ENCODE results near the gene COMMD1.
A peak's percentile ranks its signal among the peaks of the same experiment; 100 is the strongest.

The COMMD1 gene

DNA sequence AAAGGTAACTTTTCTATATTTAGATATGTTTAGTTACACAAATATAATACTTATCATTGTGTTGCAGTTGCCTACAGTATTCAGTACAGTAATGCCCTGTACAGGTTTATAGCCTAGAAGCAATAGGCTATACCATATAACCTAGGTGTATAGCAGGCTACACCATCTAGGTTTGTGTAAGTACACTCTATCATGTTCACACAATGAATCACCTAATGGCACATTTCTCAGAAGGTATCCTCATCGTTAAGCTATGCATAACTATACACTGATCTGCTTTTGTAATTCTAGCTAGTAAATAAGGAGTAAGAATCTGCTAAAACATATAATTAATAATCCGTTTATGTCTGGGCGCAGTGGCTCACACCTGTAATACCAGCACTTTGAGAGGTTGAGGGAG is 102.1 kb downstream of the COMMD1 start:
- Histone ChIP-seq H3K4me3 (ENCODE audit: low read depth, low read length) (no peak overlapping the region), H3K27me3 (replicated peaks) (no peaks in the 10 kb centered on the region), H3K36me3 (replicated peaks) (no peaks in the 10 kb centered on the region), H3K27ac (no peak overlapping the region)
- in situ Hi-C loops (cut with HindIII; ENCODE audit: low pct_ligation_motif_present, low sequenced_read_pairs) = no loop called here
- no peak for TF ChIP-seq CTCF (IDR thresholded peaks at IDR 0.05; ENCODE audit: low read depth, low read length, missing control alignments)
- DNase-seq = no peak

DNA sequence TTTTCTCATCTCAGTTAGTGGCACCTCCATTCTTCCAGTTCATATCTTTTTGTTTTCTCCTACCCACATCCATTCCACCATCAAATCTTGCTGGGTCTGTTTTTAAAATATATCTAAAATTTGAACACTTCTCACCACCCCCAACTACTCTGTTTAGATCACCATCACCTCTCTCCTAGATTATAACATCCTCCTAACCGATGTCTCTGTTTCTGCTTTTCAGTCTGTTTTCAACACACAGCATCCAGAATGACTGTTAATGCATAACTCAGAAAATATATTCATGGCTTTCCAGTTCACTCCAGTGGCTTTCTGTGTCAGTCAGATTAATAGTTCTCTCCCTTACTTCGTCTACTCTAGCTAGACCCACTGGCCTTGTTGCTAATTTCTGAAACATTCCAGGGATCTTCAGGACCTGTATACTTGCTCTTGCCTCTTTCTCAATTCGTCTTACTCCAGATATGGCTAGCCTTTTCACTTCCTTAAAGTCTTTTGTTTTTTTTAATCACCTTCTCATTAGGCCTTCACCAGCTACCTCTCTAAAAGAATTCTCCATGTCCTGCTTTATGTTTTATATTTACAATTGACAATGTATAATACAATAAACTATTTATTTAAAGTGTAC is 105.3 kb downstream of the COMMD1 start:
- TF ChIP-seq CTCF (IDR thresholded peaks at IDR 0.05; ENCODE audit: low read depth, low read length, missing control alignments) = no peak
- no peaks in the 10 kb centered on the region for H3K36me3 ChIP-seq (replicated peaks)
- in situ Hi-C loops (cut with HindIII; ENCODE audit: low pct_ligation_motif_present, low sequenced_read_pairs) = no loop called here
- no peaks in the 10 kb centered on the region for H3K27me3 ChIP-seq (replicated peaks)
- H3K27ac ChIP-seq = no peak overlapping the region
- no peak overlapping the region for H3K4me3 ChIP-seq (ENCODE audit: low read depth, low read length)
- no peak for DNase-seq

DNA sequence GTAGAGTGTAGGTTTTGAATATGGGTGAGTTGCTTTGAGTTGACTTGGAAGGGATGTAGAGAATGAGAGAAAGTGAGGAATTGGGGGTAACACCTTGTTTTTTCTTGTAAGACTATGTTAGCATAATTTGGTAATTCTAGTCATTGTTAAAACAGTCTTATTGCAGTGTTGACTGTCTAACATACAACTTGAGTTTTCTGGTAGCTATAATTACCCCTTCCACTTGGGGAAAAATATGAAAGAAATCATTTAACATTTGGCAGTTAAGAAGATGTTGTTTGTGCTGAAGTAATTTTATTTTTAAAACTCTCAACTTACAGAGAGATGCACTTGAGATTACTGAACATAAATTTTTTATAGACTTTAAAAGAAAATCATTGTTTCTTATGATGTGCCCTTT is 108.2 kb downstream of the COMMD1 start:
- no peak for DNase-seq
- in situ Hi-C loops (cut with HindIII; ENCODE audit: low pct_ligation_motif_present, low sequenced_read_pairs) = no loop called here
- Histone ChIP-seq H3K27ac (no peak overlapping the region), H3K36me3 (replicated peaks) (no peaks in the 10 kb centered on the region), H3K4me3 (ENCODE audit: low read depth, low read length) (no peak overlapping the region), H3K27me3 (replicated peaks) (no peaks in the 10 kb centered on the region)
- no peak for TF ChIP-seq CTCF (IDR thresholded peaks at IDR 0.05; ENCODE audit: low read depth, low read length, missing control alignments)

GRCh38 chr2:62014102-62014501 is 108.6 kb downstream of the COMMD1 start:
- H3K27me3 ChIP-seq (replicated peaks) = no peaks in the 10 kb centered on the region
- H3K4me3 ChIP-seq (ENCODE audit: low read depth, low read length) = no peak overlapping the region
- DNase-seq = peak; percentile 55
- in situ Hi-C loops (cut with HindIII; ENCODE audit: low pct_ligation_motif_present, low sequenced_read_pairs) = no loop called here
- H3K27ac ChIP-seq = no peak overlapping the region
- TF ChIP-seq CTCF (IDR thresholded peaks at IDR 0.05; ENCODE audit: low read depth, low read length, missing control alignments) = peak; percentile 37
- no peaks in the 10 kb centered on the region for H3K36me3 ChIP-seq (replicated peaks)

GRCh38 chr2:62016957-62017356 is 111.5 kb downstream of the COMMD1 start:
- Histone ChIP-seq H3K36me3 (replicated peaks) (no peaks in the 10 kb centered on the region), H3K27ac (no peak overlapping the region), H3K4me3 (ENCODE audit: low read depth, low read length) (no peak overlapping the region), H3K27me3 (replicated peaks) (no peaks in the 10 kb centered on the region)
- TF ChIP-seq CTCF (IDR thresholded peaks at IDR 0.05; ENCODE audit: low read depth, low read length, missing control alignments) = no peak
- DNase-seq = no peak
- in situ Hi-C loops (cut with HindIII; ENCODE audit: low pct_ligation_motif_present, low sequenced_read_pairs) = no loop called here

- TF ChIP-seq CTCF (IDR thresholded peaks at IDR 0.05; ENCODE audit: low read depth, low read length, missing control alignments) = no peak
- in situ Hi-C loops (cut with HindIII; ENCODE audit: low pct_ligation_motif_present, low sequenced_read_pairs) = no loop called here
These were observed 124.4 kb downstream of the COMMD1 start for GRCh38 chr2:62029910-62030309.

More at GRCh38 chr2:62029910-62030309, 124.4 kb downstream of the COMMD1 start:
- H3K4me3 ChIP-seq (ENCODE audit: low read depth, low read length) = no peak overlapping the region
- H3K36me3 ChIP-seq (replicated peaks) = no peaks in the 10 kb centered on the region
- H3K27ac ChIP-seq = no peak overlapping the region
- H3K27me3 ChIP-seq (replicated peaks) = no peaks in the 10 kb centered on the region
- DNase-seq = no peak

Data from brain microvascular endothelial cell (primary cell).